Measurements from ENCODE around the gene SORT1. TPM values are rescaled to one million over a fixed set of nuclear protein-coding genes. Genes with fewer than 3 reads are reported as not detected.

SORT1 gene
- total and polyA plus RNA-seq, 2 of the 13 experiments (the other 11 are each of a cell fraction or from before 2014, with no cell fraction given), result 32.4 to 93.0 TPM

DNA sequence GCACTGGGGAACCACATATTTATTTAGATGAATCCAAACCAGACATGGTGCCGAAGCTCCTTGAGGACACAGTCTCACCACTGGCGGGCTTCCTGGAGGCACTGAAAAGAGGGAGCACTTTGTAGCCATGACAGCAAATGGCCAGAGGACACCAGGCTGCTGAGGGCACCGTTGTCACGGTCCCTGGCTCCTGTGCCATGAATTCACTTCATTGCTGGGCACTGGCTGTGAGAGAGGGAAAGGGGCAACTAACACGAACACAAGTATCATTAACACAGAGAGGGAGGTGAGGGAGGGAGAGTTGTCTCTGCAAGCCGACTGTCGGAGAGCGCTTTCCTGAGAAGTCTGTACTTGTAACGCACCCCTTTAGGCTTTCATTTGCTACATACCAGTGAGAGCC lies 105.4 kb downstream of the SORT1 start:
- Histone ChIP-seq H2AFZ (ENCODE audit: low read length) (no peak overlapping the region), H3K9ac (ENCODE audit: insufficient read depth, low read depth, low read length) (no peak overlapping the region), H3K4me2 (ENCODE audit: low read depth, low read length) (no peak overlapping the region), H3K4me3 (replicated peaks in 1 of 3; ENCODE audit: insufficient read depth in 1 of 3, low read depth in 2 of 3, low read length in 3 of 3) (no peak overlapping the region), H3K79me2 (ENCODE audit: insufficient read depth, low read length) (no peaks in the 10 kb centered on the region), H3K36me3 (replicated peaks in 1 of 2; ENCODE audit: control insufficient read depth in 1 of 2, insufficient read depth in 2 of 2, low read length in 2 of 2) (no peaks in the 10 kb centered on the region), H3K27ac (ENCODE audit: extremely low read length, insufficient read depth, low read length) (no peak overlapping the region), H3K9me3 (ENCODE audit: low read length) (no peaks in the 10 kb centered on the region), H3K27me3 (ENCODE audit: control insufficient read depth in 1 of 2, insufficient read depth in 2 of 2, low read length in 2 of 2) (no peaks in the 10 kb centered on the region), H4K20me1 (ENCODE audit: insufficient read depth, low read length) (no peaks in the 10 kb centered on the region), H3K4me1 (ENCODE audit: insufficient read depth, low read length) (peaks cover 24% of the 10 kb centered on the region)
- POLR2A ChIA-PET, result interaction anchor here (1.1 kb wide), 1 partner anchor 9 kb away, joined by 3 read pairs; the partner anchor contains the start of gene PSRC1
- FAIRE-seq (no peak), ATAC-seq (no peak), DNase-seq (ENCODE audit: low spot score) (no peak)
- BruUV-seq (replicated peaks), result no TSS peak
- intact Hi-C loops (cut with micrococcal nuclease; ENCODE audit: unreplicated experiment) (no loop called here), in situ Hi-C loops (cut with HindIII; ENCODE audit: extremely low pct_ligation_motif_present, low pct_unique_long_range_greater_than_20kb) (no loop called here)
- 86% methylated on average over 9 of the region's 9 CpGs for WGBS (ENCODE audit: low lambda C conversion rate)
- CTCF ChIA-PET (ENCODE audit: low intra/inter-chr PET ratio, low total read pairs), result no interaction called here
- TF ChIP-seq U2AF1 (optimal IDR thresholded peaks at IDR 0.05; ENCODE audit: low read depth, low read length) (no peak), JDP2 (CRISPR knock-in tag; IDR thresholded peaks at IDR 0.05; ENCODE audit: borderline replicate concordance) (no peak), ZSCAN25 (CRISPR knock-in tag; IDR thresholded peaks at IDR 0.05) (no peak), SAP130 (CRISPR knock-in tag; IDR thresholded peaks at IDR 0.05; ENCODE audit: low read depth) (no peak), FIP1L1 (IDR thresholded peaks at IDR 0.05; ENCODE audit: borderline replicate concordance, insufficient read depth, low read depth, low read length) (no peak), RFX5 (IDR thresholded peaks at IDR 0.05; ENCODE audit: low read depth, low read length) (no peak), KDM5B (CRISPR knock-in tag; IDR thresholded peaks at IDR 0.05; ENCODE audit: borderline replicate concordance) (no peak), ZNF644 (CRISPR knock-in tag; IDR thresholded peaks at IDR 0.05; ENCODE audit: low read depth) (no peak), MBD4 (IDR thresholded peaks at IDR 0.05; ENCODE audit: borderline replicate concordance, low read length) (no peak), KDM6A (CRISPR knock-in tag; IDR thresholded peaks at IDR 0.05; ENCODE audit: low read depth) (no peak), ZNF878 (CRISPR knock-in tag; IDR thresholded peaks at IDR 0.05) (no peak), HNF4G (IDR thresholded peaks at IDR 0.05; ENCODE audit: borderline replicate concordance, low read depth, low read length) (no peak), HNF4G (CRISPR knock-in tag; IDR thresholded peaks at IDR 0.05; ENCODE audit: borderline replicate concordance, low read depth) (no peak), SNAI1 (CRISPR knock-in tag; IDR thresholded peaks at IDR 0.05; ENCODE audit: borderline replicate concordance) (no peak), MTA1 (CRISPR knock-in tag; IDR thresholded peaks at IDR 0.05; ENCODE audit: borderline replicate concordance) (no peak), ZNF782 (CRISPR knock-in tag; IDR thresholded peaks at IDR 0.05; ENCODE audit: borderline replicate concordance) (no peak)
- TF ChIP-seq, protein P1, sequence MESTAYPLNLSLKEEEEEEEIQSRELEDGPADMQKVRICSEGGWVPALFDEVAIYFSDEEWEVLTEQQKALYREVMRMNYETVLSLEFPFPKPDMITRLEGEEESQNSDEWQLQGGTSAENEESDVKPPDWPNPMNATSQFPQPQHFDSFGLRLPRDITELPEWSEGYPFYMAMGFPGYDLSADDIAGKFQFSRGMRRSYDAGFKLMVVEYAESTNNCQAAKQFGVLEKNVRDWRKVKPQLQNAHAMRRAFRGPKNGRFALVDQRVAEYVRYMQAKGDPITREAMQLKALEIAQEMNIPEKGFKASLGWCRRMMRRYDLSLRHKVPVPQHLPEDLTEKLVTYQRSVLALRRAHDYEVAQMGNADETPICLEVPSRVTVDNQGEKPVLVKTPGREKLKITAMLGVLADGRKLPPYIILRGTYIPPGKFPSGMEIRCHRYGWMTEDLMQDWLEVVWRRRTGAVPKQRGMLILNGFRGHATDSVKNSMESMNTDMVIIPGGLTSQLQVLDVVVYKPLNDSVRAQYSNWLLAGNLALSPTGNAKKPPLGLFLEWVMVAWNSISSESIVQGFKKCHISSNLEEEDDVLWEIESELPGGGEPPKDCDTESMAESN (CRISPR knock-in tag; conservative IDR thresholded peaks at IDR 0.05), result no peak
